Neuronal stem cell (in vitro differentiated cells): ENCODE measurements around the gene FSCN2.
A peak's percentile ranks its signal among the peaks of the same experiment; 100 is the strongest.

Experiments used
- DNase-seq: peaks from one replicate; pipeline ENCODE4 v3.0.0-alpha.2; 2013; ENCODE audit warnings: low spot score
- H2AFZ ChIP-seq: one replicate; pipeline ENCODE4 v1.6.1; 2013; ENCODE audit warnings: mild to moderate bottlenecking, low read length, inconsistent platforms
- H2AK5ac ChIP-seq: 2 replicates; pipeline ENCODE4 v1.6.1; 2013; ENCODE audit warnings: low read depth, mild to moderate bottlenecking, inconsistent platforms, low read length, moderate library complexity, mixed read lengths
- H2BK120ac ChIP-seq: 2 replicates; pipeline ENCODE4 v1.6.1; 2013; ENCODE audit warnings: low read depth, mild to moderate bottlenecking, inconsistent platforms, low read length, moderate library complexity, mixed read lengths
- H2BK12ac ChIP-seq: one replicate; pipeline ENCODE4 v1.6.1; 2013; ENCODE audit warnings: low read length, inconsistent platforms
- H2BK15ac ChIP-seq: 2 replicates; pipeline ENCODE4 v1.6.1; 2013; ENCODE audit warnings: mild to moderate bottlenecking, low read length, inconsistent platforms, mixed read lengths
- H2BK5ac ChIP-seq: one replicate; pipeline ENCODE4 v1.6.1; 2013; ENCODE audit warnings: inconsistent platforms, mild to moderate bottlenecking, low read length, moderate library complexity
- H3K14ac ChIP-seq: one replicate; pipeline ENCODE4 v1.6.1; 2013; ENCODE audit warnings: low read length, inconsistent platforms
- H3K18ac ChIP-seq: 2 replicates; pipeline ENCODE4 v1.6.1; 2013; ENCODE audit warnings: low read length, inconsistent platforms
- H3K23ac ChIP-seq: 2 replicates; pipeline ENCODE4 v1.6.1; 2013; ENCODE audit warnings: low read depth, mild to moderate bottlenecking, mixed read lengths, low read length, inconsistent platforms; ENCODE audit not compliant: poor library complexity
- H3K27ac ChIP-seq: replicated peaks from 3 replicates; pipeline ENCODE4 v1.5.1; 2013; ENCODE audit warnings: low read length, inconsistent platforms
- H3K27me3 ChIP-seq, 3 experiments: 2 replicates each; pipeline ENCODE4 v1.6.1; 2013; ENCODE audit warnings: low read length in 3 of 3, mild to moderate bottlenecking in 2 of 3, inconsistent platforms in 1 of 3, low read depth in 1 of 3, mixed read lengths in 1 of 3, moderate library complexity in 1 of 3; ENCODE audit not compliant: control insufficient read depth in 3 of 3, insufficient read depth in 3 of 3
- H3K36me3 ChIP-seq, 2 donors: replicated peaks in 1 of 2; 2 replicates each; pipeline ENCODE4 v1.6.1; 2013; ENCODE audit warnings: low read length in 2 of 2; ENCODE audit not compliant: control insufficient read depth in 2 of 2, insufficient read depth in 2 of 2
- H3K4ac ChIP-seq: 2 replicates; pipeline ENCODE4 v1.6.1; 2013; ENCODE audit warnings: inconsistent platforms, mild to moderate bottlenecking, low read length, moderate library complexity
- H3K4me1 ChIP-seq, 2 donors: 1 replicate in 1 of 2; 2 replicates in 1 of 2; pipeline ENCODE4 v1.6.1; 2013; ENCODE audit warnings: low read length in 2 of 2, low read depth in 1 of 2; ENCODE audit not compliant: control insufficient read depth in 2 of 2, insufficient read depth in 1 of 2
- H3K4me2 ChIP-seq: one replicate; pipeline ENCODE4 v1.6.1; 2013; ENCODE audit warnings: mild to moderate bottlenecking, low read length, inconsistent platforms; ENCODE audit not compliant: insufficient read depth, poor library complexity, severe bottlenecking
- H3K4me3 ChIP-seq, 2 donors: 2 replicates each; pipeline ENCODE4 v1.5.1; 2013; ENCODE audit warnings: low read length in 2 of 2, mild to moderate bottlenecking in 2 of 2, inconsistent platforms in 1 of 2, moderate library complexity in 1 of 2
- H3K79me1 ChIP-seq: one replicate; pipeline ENCODE4 v1.6.1; 2013; ENCODE audit warnings: low read depth, mild to moderate bottlenecking, inconsistent platforms, low read length, moderate library complexity
- H3K9ac ChIP-seq: one replicate; pipeline ENCODE4 v1.6.1; 2013; ENCODE audit warnings: mild to moderate bottlenecking, low read depth, low read length, inconsistent platforms; ENCODE audit not compliant: poor library complexity
- H3K9me3 ChIP-seq, 2 donors: replicated peaks in 1 of 2; 2 replicates each; pipeline versions ENCODE3 to v1.6.1; 2013; ENCODE audit warnings: low read length in 2 of 2, mild to moderate bottlenecking in 2 of 2, inconsistent platforms in 1 of 2, low read depth in 1 of 2, mixed read lengths in 1 of 2, moderate library complexity in 1 of 2; ENCODE audit not compliant: control insufficient read depth in 2 of 2, insufficient read depth in 1 of 2
- H4K8ac ChIP-seq: one replicate; pipeline ENCODE4 v1.6.1; 2013; ENCODE audit warnings: low read depth, mild to moderate bottlenecking, inconsistent platforms, low read length, moderate library complexity
- H4K91ac ChIP-seq: one replicate; pipeline ENCODE4 v1.6.1; 2013; ENCODE audit warnings: low read length, low read depth, mild to moderate bottlenecking, inconsistent platforms; ENCODE audit not compliant: poor library complexity
- WGBS, 2 donors: extraction: QIAGEN DNeasy Blood & Tissue Kit; methylation state at CpG; one replicate each; pipeline ENCODE4 v1.1.7; 2013; ENCODE audit warnings: missing lambda C conversion rate in 2 of 2, mixed read lengths in 1 of 2; ENCODE audit not compliant: insufficient read length in 2 of 2, insufficient replicate concordance in 1 of 2; ENCODE audit errors: extremely low coverage in 2 of 2; 5-methylcytosine and 5-hydroxymethylcytosine counted together

FSCN2 gene

DNA sequence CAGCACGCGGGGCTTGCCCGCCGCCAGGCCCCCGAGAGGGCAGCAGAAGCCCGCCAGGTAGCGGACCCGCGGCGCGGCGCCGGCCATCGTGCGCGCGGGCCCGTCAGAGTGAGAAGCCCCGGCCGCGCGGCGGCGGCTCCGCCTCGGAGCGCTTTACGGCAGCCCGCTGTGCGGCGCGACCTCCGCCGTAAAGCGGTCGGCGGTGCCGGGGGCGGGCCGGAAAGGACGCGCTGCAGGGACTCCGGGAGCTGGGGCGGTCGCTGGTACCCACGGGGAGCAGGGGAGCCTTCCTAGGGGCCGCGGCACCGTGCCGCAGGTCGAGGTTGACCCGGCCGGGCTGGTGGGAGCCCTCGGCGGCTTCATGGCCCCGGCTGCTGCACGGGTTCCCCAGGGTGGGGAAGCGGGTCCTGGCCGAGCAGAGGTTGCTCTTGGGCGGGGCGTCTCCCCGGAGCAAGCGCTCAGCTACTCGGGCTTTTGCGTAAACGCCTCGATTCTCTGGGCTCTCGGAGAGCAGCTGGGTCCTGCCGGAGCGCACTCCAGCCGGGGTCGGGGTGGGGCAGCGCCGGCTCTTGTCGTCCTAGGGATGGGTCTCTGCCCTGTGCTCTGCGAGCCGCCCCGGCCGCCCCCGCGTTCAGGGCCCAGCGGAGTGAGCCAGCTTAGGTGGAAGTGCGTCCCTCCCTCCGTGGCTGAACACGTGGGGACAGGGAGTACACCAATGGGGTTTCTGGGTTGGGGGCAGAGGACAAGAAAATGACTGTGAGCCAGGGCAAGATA, 24.3 kb downstream of the FSCN2 start, which contains the start of gene FAAP100:
Gene FAAP100, minus strand, starts transcription at position 110 of the 774 bp plus-strand sequence. Its CDS starts 23 bp downstream, at position 87.
- Histone ChIP-seq H4K91ac (no peak within 1 kb of the TSS), H3K27me3 (no peaks in the 10 kb centered on the region), H2BK5ac (peak within 1 kb of the TSS; percentile 90), H3K9ac (peak within 1 kb of the TSS; percentile 98), H3K18ac (peak within 1 kb of the TSS; percentile 97), H3K27ac (peak within 1 kb of the TSS; percentile 65), H3K4ac (peak within 1 kb of the TSS; percentile 84), H2AK5ac (peak within 1 kb of the TSS; percentile 90), H3K14ac (peak within 1 kb of the TSS; percentile 82), H3K9me3 (no peaks in the 10 kb centered on the region), H3K23ac (peak within 1 kb of the TSS; percentile 97), H2BK12ac (peak within 1 kb of the TSS; percentile 41), H2BK15ac (peak within 1 kb of the TSS; percentile 58), H3K4me1 (peaks cover 14 to 17% of the 10 kb centered on the region in 2 donors), H3K4me2 (peak within 1 kb of the TSS; percentile 97), H3K79me1 (peaks cover 17% of the 10 kb centered on the region), H2AFZ (peak within 1 kb of the TSS; percentile 99), H4K8ac (no peak within 1 kb of the TSS), H3K4me3 (peak within 1 kb of the TSS; percentile 96 to 97), H2BK120ac (no peak within 1 kb of the TSS), H3K36me3 (peaks cover 32 to 42% of the 10 kb centered on the region in 2 donors)
- WGBS, 2 donors, result no CpG with 5 or more reads among the region's 85 CpGs
- peak; percentile 86 for DNase-seq

DNA sequence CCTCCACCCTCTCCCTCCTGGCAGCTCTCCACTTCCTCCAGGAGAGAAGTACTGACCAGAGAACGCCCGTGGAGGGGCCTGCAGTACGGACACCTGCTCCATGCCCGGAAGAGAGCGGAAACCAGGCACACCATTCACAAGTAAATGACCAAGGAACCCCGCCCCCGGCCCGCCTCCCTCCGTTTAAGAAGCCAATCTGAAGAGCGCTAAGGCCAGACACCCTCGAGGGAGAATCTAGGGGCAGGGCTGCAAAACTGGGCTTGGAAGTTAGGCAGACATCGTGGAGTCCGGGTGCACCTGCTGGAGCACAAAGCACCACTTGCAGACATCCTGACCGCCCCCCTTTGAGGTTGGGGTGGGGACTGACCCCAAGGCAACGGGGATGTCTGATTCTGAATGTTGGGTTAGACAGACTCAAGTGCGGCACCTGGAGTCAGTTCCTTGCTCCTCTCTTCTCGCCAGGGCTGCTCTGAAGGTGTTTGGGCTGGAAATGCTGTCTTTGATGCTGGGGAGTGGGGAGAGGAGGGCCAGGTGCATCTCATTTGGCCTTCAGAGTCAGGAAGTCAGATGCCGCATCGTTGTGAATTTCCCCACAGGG, 24.9 kb downstream of the FSCN2 start:
- H4K8ac ChIP-seq, result no peak overlapping the region
- H3K14ac ChIP-seq, result no peak overlapping the region
- H2AFZ ChIP-seq, result peak overlapping the region; percentile 99
- peak; percentile 72 for DNase-seq
- peak overlapping the region; percentile 97 for H3K4me2 ChIP-seq
- WGBS, 2 donors, result no CpG with 5 or more reads among the region's 19 CpGs
- peaks cover 32 to 42% of the 10 kb centered on the region in 2 donors for H3K36me3 ChIP-seq
- no peak overlapping the region for H2BK12ac ChIP-seq
- peak overlapping the region; percentile 71 for H3K9ac ChIP-seq
- H3K4ac ChIP-seq, result no peak overlapping the region
- peak overlapping the region; percentile 96 to 97 for H3K4me3 ChIP-seq
- H4K91ac ChIP-seq, result no peak overlapping the region
- no peak overlapping the region for H2BK120ac ChIP-seq
- H3K9me3 ChIP-seq, result no peaks in the 10 kb centered on the region
- H2BK15ac ChIP-seq, result no peak overlapping the region
- peak overlapping the region; percentile 97 for H3K23ac ChIP-seq
- no peak overlapping the region for H2BK5ac ChIP-seq
- H3K18ac ChIP-seq, result peak overlapping the region; percentile 40
- H3K79me1 ChIP-seq, result peaks cover 16% of the 10 kb centered on the region
- no peak overlapping the region for H2AK5ac ChIP-seq
- no peaks in the 10 kb centered on the region for H3K27me3 ChIP-seq
- H3K27ac ChIP-seq, result peak overlapping the region; percentile 65
- H3K4me1 ChIP-seq, result peaks cover 14 to 17% of the 10 kb centered on the region in 2 donors

DNA sequence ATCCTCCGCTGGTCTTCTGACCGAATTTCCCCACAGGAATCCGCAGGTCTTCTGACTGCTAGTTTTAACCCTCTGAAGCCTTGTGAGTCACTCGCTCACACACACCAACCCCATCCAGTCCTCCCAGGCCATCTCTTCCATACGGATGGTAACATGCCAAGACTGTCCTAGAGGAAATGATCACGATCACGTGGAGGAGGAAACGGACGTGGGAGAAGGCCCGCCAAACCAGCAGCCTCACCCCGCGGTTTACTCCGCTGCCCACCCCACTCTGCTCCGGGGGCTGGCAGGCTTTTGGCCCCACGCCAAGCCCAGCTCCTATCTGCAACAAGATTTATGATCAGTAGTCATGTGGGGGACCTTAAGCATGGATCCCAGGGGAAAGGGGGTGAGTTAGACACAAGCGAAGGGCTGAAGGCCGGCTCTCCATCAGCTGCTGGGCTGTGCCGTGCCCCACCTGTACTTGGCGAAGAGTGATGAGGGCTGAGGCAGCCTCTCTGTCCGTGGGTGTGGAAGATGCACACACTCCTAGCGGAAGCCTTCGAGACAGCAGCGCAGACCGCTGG, 25.5 kb downstream of the FSCN2 start:
- no peak overlapping the region for H3K4ac ChIP-seq
- H3K27me3 ChIP-seq, result no peaks in the 10 kb centered on the region
- H3K9ac ChIP-seq, result peak overlapping the region; percentile 74
- H4K91ac ChIP-seq, result no peak overlapping the region
- H3K79me1 ChIP-seq, result peaks cover 16% of the 10 kb centered on the region
- no peak overlapping the region for H2AK5ac ChIP-seq
- no peak overlapping the region for H2BK120ac ChIP-seq
- H3K4me3 ChIP-seq, result peak overlapping the region; percentile 70 to 96
- H2BK12ac ChIP-seq, result no peak overlapping the region
- no peaks in the 10 kb centered on the region for H3K9me3 ChIP-seq
- H3K14ac ChIP-seq, result no peak overlapping the region
- no peak overlapping the region for H3K27ac ChIP-seq
- no peak overlapping the region for H2BK5ac ChIP-seq
- peaks cover 14 to 17% of the 10 kb centered on the region in 2 donors for H3K4me1 ChIP-seq
- peak overlapping the region; percentile 99 for H2AFZ ChIP-seq
- no peak overlapping the region for H3K23ac ChIP-seq
- H3K36me3 ChIP-seq, result peaks cover 32 to 46% of the 10 kb centered on the region in 2 donors
- no peak overlapping the region for H3K18ac ChIP-seq
- H2BK15ac ChIP-seq, result no peak overlapping the region
- WGBS, 2 donors, result no CpG with 5 or more reads among the region's 24 CpGs
- H3K4me2 ChIP-seq, result peak overlapping the region; percentile 97
- H4K8ac ChIP-seq, result no peak overlapping the region
- no peak for DNase-seq
